GM18498 (cell line): Measurements from ENCODE around the gene OSM.
"Not testable (repeated sequence)": the region's sequence is repeated elsewhere in the genome, so short reads cannot be mapped to it uniquely, and the experiment has no call there.

ENCODE experiments used
- ATAC-seq: cut with Tn5 transposase; IDR thresholded peaks from one replicate; pipeline ENCODE4 v1.9.1; 2021; ENCODE audit warnings: mild to moderate bottlenecking, moderate library complexity; ENCODE audit not compliant: unreplicated experiment

Gene OSM

DNA sequence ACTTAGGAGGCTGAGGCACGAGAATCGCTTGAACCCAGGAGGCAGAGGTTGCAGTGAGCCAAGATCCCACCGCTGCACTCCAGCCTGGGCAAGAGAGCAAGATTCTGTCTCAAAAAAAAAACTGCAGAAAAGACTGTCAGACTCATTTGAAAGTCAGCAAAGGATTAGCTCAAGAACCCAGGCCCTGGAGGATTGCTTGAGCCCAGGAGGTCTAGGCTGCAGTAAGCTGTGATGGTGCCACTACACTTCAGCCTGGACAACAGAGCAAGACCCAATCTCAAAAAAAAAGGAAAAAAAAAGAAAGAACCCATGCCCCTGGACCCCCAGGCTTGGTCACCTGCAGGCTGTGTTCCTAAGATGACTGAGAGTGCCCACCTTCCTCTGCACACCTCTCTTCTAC, 36.3 kb downstream of the OSM start:
- ATAC-seq, result no peak

DNA sequence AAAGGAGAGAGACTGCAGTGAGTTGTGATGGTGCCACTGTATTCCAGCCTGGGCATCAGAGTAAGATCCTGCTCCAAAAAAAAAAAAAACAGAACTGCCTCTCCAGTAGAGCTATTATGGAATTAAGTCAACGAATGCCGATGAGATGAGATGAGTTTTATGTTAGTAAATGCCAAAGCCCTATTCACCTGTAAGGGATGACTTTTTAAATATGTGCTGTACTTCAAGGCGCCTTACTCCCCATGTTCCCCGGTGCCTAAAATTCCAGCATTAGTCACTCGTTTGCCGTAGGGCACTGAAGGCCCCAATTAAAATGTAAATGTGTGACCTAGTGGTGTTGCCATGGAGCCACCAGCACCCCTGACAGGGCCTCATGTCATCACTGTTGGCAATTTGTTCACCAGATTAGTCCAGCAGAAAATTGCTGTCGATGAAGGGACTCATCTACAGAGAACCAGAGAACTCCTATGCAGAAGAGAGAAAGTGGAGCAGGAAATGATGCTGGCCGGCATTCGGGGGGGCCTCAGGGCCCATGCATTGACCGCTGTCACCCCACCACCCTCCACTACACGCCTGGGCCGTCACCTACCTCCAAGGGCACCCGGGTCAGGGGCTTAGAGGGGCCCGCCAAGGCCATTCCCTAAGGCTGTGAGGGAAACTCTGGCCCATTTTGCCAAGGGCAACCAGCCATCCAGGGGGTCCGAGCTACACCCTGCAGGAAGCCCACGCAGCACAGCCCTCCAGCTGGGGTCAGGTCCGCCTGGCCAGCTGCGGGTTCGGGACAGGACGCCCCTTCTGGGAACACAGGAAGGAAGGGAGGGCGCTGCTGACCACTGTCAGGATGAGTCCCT, 37.9 kb downstream of the OSM start:
- ATAC-seq, result no peak

GRCh38 chr22:30227438-30228228, 39.0 kb downstream of the OSM start:
- ATAC-seq, result no peak

GRCh38 chr22:30226192-30226832, 40.3 kb downstream of the OSM start:
- ATAC-seq, result no peak

GRCh38 chr22:30225220-30225927, 41.3 kb downstream of the OSM start:
- no peak for ATAC-seq

- ATAC-seq, result no peak
These were observed 42.3 kb downstream of the OSM start for GRCh38 chr22:30224161-30224857.

- no peak for ATAC-seq
These were observed 43.3 kb downstream of the OSM start for GRCh38 chr22:30223303-30223702.

GRCh38 chr22:30222321-30222720, 44.3 kb downstream of the OSM start:
- no peak for ATAC-seq

GRCh38 chr22:30221121-30221992, 45.3 kb downstream of the OSM start:
- no peak for ATAC-seq

- ATAC-seq, result no peak
These were observed 46.2 kb downstream of the OSM start for GRCh38 chr22:30220338-30221012.

- ATAC-seq, result no peak
These were observed 46.9 kb downstream of the OSM start for GRCh38 chr22:30219668-30220278.

GRCh38 chr22:30219049-30219654, 47.5 kb downstream of the OSM start:
- no peak for ATAC-seq

GRCh38 chr22:30217698-30218560, 48.7 kb downstream of the OSM start:
- no peak for ATAC-seq

- ATAC-seq, result no peak
These were observed 49.9 kb downstream of the OSM start for GRCh38 chr22:30216710-30217109.

DNA sequence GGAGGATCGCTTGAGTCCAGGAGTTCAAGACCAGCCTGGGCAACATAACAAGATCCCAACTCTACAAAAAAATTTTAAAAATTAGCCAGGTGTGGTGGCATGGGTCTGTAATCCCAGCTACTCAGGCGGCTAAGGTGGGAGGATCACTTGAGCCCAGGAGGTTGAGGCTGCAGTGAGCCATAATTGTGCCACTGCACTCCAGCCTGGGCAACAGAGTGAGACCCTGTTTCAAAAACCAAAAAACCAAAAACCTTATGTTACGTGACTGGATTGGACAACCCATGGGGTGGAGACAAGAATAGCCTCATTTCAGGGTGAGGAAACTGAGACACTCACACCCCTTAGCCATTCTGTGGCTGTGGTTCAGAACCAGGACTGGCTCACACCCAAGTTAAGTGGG, 50.4 kb downstream of the OSM start:
- ATAC-seq, result not testable (repeated sequence)

GRCh38 chr22:30214703-30215407, 51.8 kb downstream of the OSM start:
- ATAC-seq, result no peak
